ENCODE measurements around the gene NTN1. TPM values are rescaled to one million over a fixed set of nuclear protein-coding genes. Genes with fewer than 3 reads are reported as not detected.
A peak's percentile ranks its signal among the peaks of the same experiment; 100 is the strongest.

Gene NTN1
- total RNA-seq, 2 experiments from 2014 or later = 0.09 TPM; not detected in 1

GRCh38 chr17:9016941-9017552 lies 4.3 kb upstream of the NTN1 start:
- DNase-seq (no peak), ATAC-seq (ENCODE audit: low read depth) (no peak)
- peaks cover 34% of the 10 kb centered on the region for H3K27me3 Mint-ChIP-seq
- H3K9me3 Mint-ChIP-seq = no peaks in the 10 kb centered on the region
- H3K4me3 Mint-ChIP-seq = no peak overlapping the region
- POLR2A ChIA-PET = no interaction called here
- no peaks in the 10 kb centered on the region for H3K36me3 Mint-ChIP-seq
- no peak overlapping the region for H3K27ac Mint-ChIP-seq
- no peaks in the 10 kb centered on the region for H3K4me1 Mint-ChIP-seq

GRCh38 chr17:9018726-9019125 lies 2.6 kb upstream of the NTN1 start:
- H3K27ac Mint-ChIP-seq = no peak overlapping the region
- peaks cover 39% of the 10 kb centered on the region for H3K27me3 Mint-ChIP-seq
- peaks cover 2% of the 10 kb centered on the region for H3K4me1 Mint-ChIP-seq
- ATAC-seq (ENCODE audit: low read depth) = no peak
- no peak overlapping the region for H3K4me3 Mint-ChIP-seq
- H3K36me3 Mint-ChIP-seq = peaks cover 2% of the 10 kb centered on the region
- POLR2A ChIA-PET = no interaction called here
- no peaks in the 10 kb centered on the region for H3K9me3 Mint-ChIP-seq
- no peak for DNase-seq

GRCh38 chr17:9020096-9020823 lies 1.1 kb upstream of the NTN1 start:
- Mint-ChIP-seq H3K4me1 (peaks cover 2% of the 10 kb centered on the region), H3K9me3 (no peaks in the 10 kb centered on the region), H3K27ac (no peak overlapping the region), H3K27me3 (peaks cover 54% of the 10 kb centered on the region), H3K36me3 (peaks cover 2% of the 10 kb centered on the region), H3K4me3 (peak overlapping the region; percentile 46)
- DNase-seq = no peak
- ATAC-seq (ENCODE audit: low read depth) = no peak
- POLR2A ChIA-PET = no interaction called here

GRCh38 chr17:9020824-9021157 lies 519 bp upstream of the NTN1 start:
- Mint-ChIP-seq H3K4me1 (peaks cover 2% of the 10 kb centered on the region), H3K27ac (no peak overlapping the region), H3K9me3 (no peaks in the 10 kb centered on the region), H3K36me3 (peaks cover 2% of the 10 kb centered on the region), H3K27me3 (peaks cover 56% of the 10 kb centered on the region), H3K4me3 (peak overlapping the region; percentile 46)
- POLR2A ChIA-PET = no interaction called here
- ATAC-seq (ENCODE audit: low read depth) (no peak), DNase-seq (peak; percentile 34)

GRCh38 chr17:9021992-9022572 lies 772 bp downstream of the NTN1 start:
- peak; percentile 53 for DNase-seq

GRCh38 chr17:9022573-9023391 lies 1.5 kb downstream of the NTN1 start:
- Mint-ChIP-seq H3K27ac (peak overlapping the region; percentile 69), H3K4me1 (peaks cover 2% of the 10 kb centered on the region), H3K9me3 (no peaks in the 10 kb centered on the region), H3K4me3 (peak overlapping the region; percentile 83), H3K36me3 (peaks cover 2% of the 10 kb centered on the region), H3K27me3 (peaks cover 70% of the 10 kb centered on the region)
- POLR2A ChIA-PET = interaction anchor here (1.4 kb wide), 1 partner anchor 20 kb away, joined by 3 read pairs; no protein-coding TSS in a partner anchor
- ATAC-seq (ENCODE audit: low read depth) (no peak), DNase-seq (peak; percentile 50)

More at GRCh38 chr17:9021992-9022572, 772 bp downstream of the NTN1 start:
- Mint-ChIP-seq H3K27me3 (peaks cover 68% of the 10 kb centered on the region), H3K4me1 (peaks cover 2% of the 10 kb centered on the region), H3K9me3 (no peaks in the 10 kb centered on the region), H3K27ac (no peak overlapping the region), H3K36me3 (peaks cover 2% of the 10 kb centered on the region), H3K4me3 (peak overlapping the region; percentile 61)
- POLR2A ChIA-PET = interaction anchor here (1.4 kb wide), 1 partner anchor 19 kb away, joined by 3 read pairs; no protein-coding TSS in a partner anchor
- peak; percentile 6 for ATAC-seq (ENCODE audit: low read depth)

GRCh38 chr17:9023392-9024218 lies 2.3 kb downstream of the NTN1 start:
- no peaks in the 10 kb centered on the region for H3K9me3 Mint-ChIP-seq
- H3K27ac Mint-ChIP-seq = no peak overlapping the region
- H3K4me1 Mint-ChIP-seq = peaks cover 2% of the 10 kb centered on the region
- H3K36me3 Mint-ChIP-seq = peaks cover 2% of the 10 kb centered on the region
- H3K4me3 Mint-ChIP-seq = no peak overlapping the region
- no peak for ATAC-seq (ENCODE audit: low read depth)
- peak; percentile 37 for DNase-seq
- POLR2A ChIA-PET = interaction anchor here (1.4 kb wide), 1 partner anchor 21 kb away, joined by 3 read pairs; no protein-coding TSS in a partner anchor
- H3K27me3 Mint-ChIP-seq = peaks cover 69% of the 10 kb centered on the region

GRCh38 chr17:9024497-9024896 lies 3.2 kb downstream of the NTN1 start:
- no peaks in the 10 kb centered on the region for H3K9me3 Mint-ChIP-seq
- H3K36me3 Mint-ChIP-seq = peaks cover 2% of the 10 kb centered on the region
- DNase-seq (no peak), ATAC-seq (ENCODE audit: low read depth) (no peak)
- peaks cover 61% of the 10 kb centered on the region for H3K27me3 Mint-ChIP-seq
- H3K27ac Mint-ChIP-seq = no peak overlapping the region
- POLR2A ChIA-PET = no interaction called here
- peaks cover 2% of the 10 kb centered on the region for H3K4me1 Mint-ChIP-seq
- no peak overlapping the region for H3K4me3 Mint-ChIP-seq

- no peak overlapping the region for H3K27ac Mint-ChIP-seq
- peaks cover 2% of the 10 kb centered on the region for H3K36me3 Mint-ChIP-seq
- H3K27me3 Mint-ChIP-seq = peaks cover 49% of the 10 kb centered on the region
- no peak overlapping the region for H3K4me3 Mint-ChIP-seq
- no peak for DNase-seq
- peaks cover 2% of the 10 kb centered on the region for H3K4me1 Mint-ChIP-seq
- ATAC-seq (ENCODE audit: low read depth) = no peak
- no peaks in the 10 kb centered on the region for H3K9me3 Mint-ChIP-seq
- POLR2A ChIA-PET = interaction anchor here (0.7 kb wide), 1 partner anchor 156 kb away, joined by 3 read pairs; no protein-coding TSS in a partner anchor
These were observed 5.4 kb downstream of the NTN1 start for GRCh38 chr17:9026741-9027140.

- no peak overlapping the region for H3K27ac Mint-ChIP-seq
- H3K9me3 Mint-ChIP-seq = no peaks in the 10 kb centered on the region
- H3K27me3 Mint-ChIP-seq = peaks cover 47% of the 10 kb centered on the region
- H3K36me3 Mint-ChIP-seq = no peaks in the 10 kb centered on the region
- no peaks in the 10 kb centered on the region for H3K4me1 Mint-ChIP-seq
- DNase-seq (no peak), ATAC-seq (ENCODE audit: low read depth) (no peak)
- H3K4me3 Mint-ChIP-seq = no peak overlapping the region
- POLR2A ChIA-PET = no interaction called here
These were observed 7.1 kb downstream of the NTN1 start for GRCh38 chr17:9028202-9028987.

- H3K4me1 Mint-ChIP-seq = no peaks in the 10 kb centered on the region
- no peak overlapping the region for H3K4me3 Mint-ChIP-seq
- ATAC-seq (ENCODE audit: low read depth) (no peak), DNase-seq (no peak)
- H3K36me3 Mint-ChIP-seq = no peaks in the 10 kb centered on the region
- H3K9me3 Mint-ChIP-seq = no peaks in the 10 kb centered on the region
- H3K27ac Mint-ChIP-seq = no peak overlapping the region
- H3K27me3 Mint-ChIP-seq = peaks cover 40% of the 10 kb centered on the region
- POLR2A ChIA-PET = no interaction called here
These were observed 7.8 kb downstream of the NTN1 start for GRCh38 chr17:9028988-9029570.

- Mint-ChIP-seq H3K27ac (no peak overlapping the region), H3K9me3 (peaks cover 2% of the 10 kb centered on the region), H3K27me3 (peaks cover 12% of the 10 kb centered on the region), H3K4me1 (no peaks in the 10 kb centered on the region), H3K36me3 (no peaks in the 10 kb centered on the region), H3K4me3 (no peak overlapping the region)
- DNase-seq (no peak), ATAC-seq (ENCODE audit: low read depth) (no peak)
- POLR2A ChIA-PET = no interaction called here
These were observed 10.8 kb downstream of the NTN1 start for GRCh38 chr17:9032151-9032550.
